ENCODE results near the gene MAB21L4. TPM values are rescaled to one million over a fixed set of nuclear protein-coding genes. Genes with fewer than 3 reads are reported as not detected.

Gene MAB21L4
- polyA plus RNA-seq, 1 of the 3 experiments (the other 2 are of a cell fraction): not detected

DNA sequence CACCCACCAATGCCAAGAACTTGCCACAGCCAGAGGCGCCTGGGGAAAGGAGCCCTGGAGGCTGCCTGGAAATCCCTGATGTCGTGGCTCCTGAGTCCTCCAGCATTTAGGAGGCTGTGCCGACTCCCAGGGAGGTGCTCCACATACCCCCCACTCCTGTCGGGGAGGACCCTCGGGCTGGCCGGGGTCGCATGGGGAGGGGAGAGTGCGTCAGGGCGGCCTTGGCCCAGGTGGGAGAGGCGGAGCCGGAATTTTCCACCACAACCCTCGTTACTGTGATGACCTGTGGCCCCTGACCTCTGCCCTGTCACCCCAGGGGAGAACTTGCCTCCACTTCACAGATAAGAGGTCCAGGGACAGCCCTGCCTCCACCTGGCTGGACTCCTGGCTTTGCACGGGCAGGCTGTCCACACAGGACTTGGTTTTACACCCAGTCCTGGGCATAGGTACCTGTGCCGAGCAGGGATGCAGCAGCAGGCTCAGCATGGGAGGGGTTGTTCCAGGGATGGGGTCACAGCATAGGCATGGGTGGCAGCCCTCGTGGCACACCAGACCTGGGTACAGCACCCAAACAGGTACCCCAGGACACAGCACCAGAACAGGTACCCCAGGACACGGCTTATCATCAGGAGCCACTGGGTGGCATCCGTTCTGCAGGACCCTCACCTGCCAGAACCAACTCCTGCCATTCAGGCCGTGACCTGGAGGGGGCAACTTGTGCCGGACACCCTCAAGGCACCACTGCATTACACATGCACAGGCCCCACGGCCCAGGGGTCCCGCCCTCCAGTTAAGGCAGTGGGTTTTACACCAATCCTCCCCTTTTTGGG lies 39.6 kb downstream of the MAB21L4 start:
- Histone ChIP-seq H3K79me2 (ENCODE audit: insufficient read depth) (no peaks in the 10 kb centered on the region), H3K9me3 (no peaks in the 10 kb centered on the region), H3F3A (replicated peaks; ENCODE audit: insufficient read depth) (no peaks in the 10 kb centered on the region), H3K4me3 (ENCODE audit: low read depth in 2 of 2, low read length in 1 of 2) (no peak overlapping the region), H3K27ac (ENCODE audit: low read depth in 2 of 2, low read length in 1 of 2) (no peak overlapping the region), H3K27me3 (ENCODE audit: insufficient read depth) (peaks cover 6% of the 10 kb centered on the region; the same call in 1 of the 2 replicates), H3K4me1 (ENCODE audit: control insufficient read depth in 1 of 2, insufficient read depth in 2 of 2, low read depth in 1 of 2, low read length in 1 of 2) (no peaks in the 10 kb centered on the region), H3K36me3 (replicated peaks in 1 of 2; ENCODE audit: control insufficient read depth in 1 of 2, insufficient read depth in 2 of 2, low read length in 1 of 2) (no peaks in the 10 kb centered on the region), H3K9me2 (no peaks in the 10 kb centered on the region), H3K4me2 (no peak overlapping the region), H2AFZ (ENCODE audit: low read depth) (no peak overlapping the region), H4K20me1 (ENCODE audit: insufficient read depth) (no peaks in the 10 kb centered on the region), H3K9ac (no peak overlapping the region)
- DNase-seq: no peak
- ChIA-PET POLR2A (no interaction called here), CTCF (interaction anchor here (1.7 kb wide), 1 partner anchor 37 kb away, joined by 4 read pairs; no protein-coding TSS in a partner anchor)
- 33% methylated on average over 8 of the region's 21 CpGs for WGBS (ENCODE audit: low lambda C conversion rate)
- TF ChIP-seq RCOR1 (IDR thresholded peaks at IDR 0.05; ENCODE audit: low read length) (no peak), ELF1 (IDR thresholded peaks at IDR 0.05) (no peak), EP300 (IDR thresholded peaks at IDR 0.05; ENCODE audit: borderline replicate concordance in 1 of 2, low read depth in 1 of 2, low read length in 1 of 2) (no peak), RXRA (IDR thresholded peaks at IDR 0.05; ENCODE audit: borderline replicate concordance, low read depth) (no peak), JUND (IDR thresholded peaks at IDR 0.05) (no peak), NFIC (IDR thresholded peaks at IDR 0.05; ENCODE audit: borderline replicate concordance) (no peak), MEF2A (IDR thresholded peaks at IDR 0.05; ENCODE audit: borderline replicate concordance, low read depth) (no peak), NRF1 (IDR thresholded peaks at IDR 0.05; ENCODE audit: low read depth, low read length) (no peak), TAF1 (IDR thresholded peaks at IDR 0.05; ENCODE audit: borderline replicate concordance, low read depth, low read length) (no peak), RFX5 (IDR thresholded peaks at IDR 0.05; ENCODE audit: low read length) (no peak)
- TF ChIP-seq, protein P1, sequence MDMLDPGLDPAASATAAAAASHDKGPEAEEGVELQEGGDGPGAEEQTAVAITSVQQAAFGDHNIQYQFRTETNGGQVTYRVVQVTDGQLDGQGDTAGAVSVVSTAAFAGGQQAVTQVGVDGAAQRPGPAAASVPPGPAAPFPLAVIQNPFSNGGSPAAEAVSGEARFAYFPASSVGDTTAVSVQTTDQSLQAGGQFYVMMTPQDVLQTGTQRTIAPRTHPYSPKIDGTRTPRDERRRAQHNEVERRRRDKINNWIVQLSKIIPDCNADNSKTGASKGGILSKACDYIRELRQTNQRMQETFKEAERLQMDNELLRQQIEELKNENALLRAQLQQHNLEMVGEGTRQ (IDR thresholded peaks at IDR 0.05; ENCODE audit: borderline replicate concordance, low read depth, low read length): no peak
- TF ChIP-seq, protein P2, sequence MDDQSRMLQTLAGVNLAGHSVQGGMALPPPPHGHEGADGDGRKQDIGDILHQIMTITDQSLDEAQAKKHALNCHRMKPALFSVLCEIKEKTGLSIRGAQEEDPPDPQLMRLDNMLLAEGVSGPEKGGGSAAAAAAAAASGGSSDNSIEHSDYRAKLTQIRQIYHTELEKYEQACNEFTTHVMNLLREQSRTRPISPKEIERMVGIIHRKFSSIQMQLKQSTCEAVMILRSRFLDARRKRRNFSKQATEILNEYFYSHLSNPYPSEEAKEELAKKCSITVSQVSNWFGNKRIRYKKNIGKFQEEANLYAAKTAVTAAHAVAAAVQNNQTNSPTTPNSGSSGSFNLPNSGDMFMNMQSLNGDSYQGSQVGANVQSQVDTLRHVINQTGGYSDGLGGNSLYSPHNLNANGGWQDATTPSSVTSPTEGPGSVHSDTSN (IDR thresholded peaks at IDR 0.05): no peak
- TF ChIP-seq, protein P3, sequence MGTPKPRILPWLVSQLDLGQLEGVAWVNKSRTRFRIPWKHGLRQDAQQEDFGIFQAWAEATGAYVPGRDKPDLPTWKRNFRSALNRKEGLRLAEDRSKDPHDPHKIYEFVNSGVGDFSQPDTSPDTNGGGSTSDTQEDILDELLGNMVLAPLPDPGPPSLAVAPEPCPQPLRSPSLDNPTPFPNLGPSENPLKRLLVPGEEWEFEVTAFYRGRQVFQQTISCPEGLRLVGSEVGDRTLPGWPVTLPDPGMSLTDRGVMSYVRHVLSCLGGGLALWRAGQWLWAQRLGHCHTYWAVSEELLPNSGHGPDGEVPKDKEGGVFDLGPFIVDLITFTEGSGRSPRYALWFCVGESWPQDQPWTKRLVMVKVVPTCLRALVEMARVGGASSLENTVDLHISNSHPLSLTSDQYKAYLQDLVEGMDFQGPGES (IDR thresholded peaks at IDR 0.05; ENCODE audit: low read depth, low read length): no peak
- TF ChIP-seq, protein P4, sequence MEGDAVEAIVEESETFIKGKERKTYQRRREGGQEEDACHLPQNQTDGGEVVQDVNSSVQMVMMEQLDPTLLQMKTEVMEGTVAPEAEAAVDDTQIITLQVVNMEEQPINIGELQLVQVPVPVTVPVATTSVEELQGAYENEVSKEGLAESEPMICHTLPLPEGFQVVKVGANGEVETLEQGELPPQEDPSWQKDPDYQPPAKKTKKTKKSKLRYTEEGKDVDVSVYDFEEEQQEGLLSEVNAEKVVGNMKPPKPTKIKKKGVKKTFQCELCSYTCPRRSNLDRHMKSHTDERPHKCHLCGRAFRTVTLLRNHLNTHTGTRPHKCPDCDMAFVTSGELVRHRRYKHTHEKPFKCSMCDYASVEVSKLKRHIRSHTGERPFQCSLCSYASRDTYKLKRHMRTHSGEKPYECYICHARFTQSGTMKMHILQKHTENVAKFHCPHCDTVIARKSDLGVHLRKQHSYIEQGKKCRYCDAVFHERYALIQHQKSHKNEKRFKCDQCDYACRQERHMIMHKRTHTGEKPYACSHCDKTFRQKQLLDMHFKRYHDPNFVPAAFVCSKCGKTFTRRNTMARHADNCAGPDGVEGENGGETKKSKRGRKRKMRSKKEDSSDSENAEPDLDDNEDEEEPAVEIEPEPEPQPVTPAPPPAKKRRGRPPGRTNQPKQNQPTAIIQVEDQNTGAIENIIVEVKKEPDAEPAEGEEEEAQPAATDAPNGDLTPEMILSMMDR (IDR thresholded peaks at IDR 0.05): no peak
- TF ChIP-seq, protein P5, sequence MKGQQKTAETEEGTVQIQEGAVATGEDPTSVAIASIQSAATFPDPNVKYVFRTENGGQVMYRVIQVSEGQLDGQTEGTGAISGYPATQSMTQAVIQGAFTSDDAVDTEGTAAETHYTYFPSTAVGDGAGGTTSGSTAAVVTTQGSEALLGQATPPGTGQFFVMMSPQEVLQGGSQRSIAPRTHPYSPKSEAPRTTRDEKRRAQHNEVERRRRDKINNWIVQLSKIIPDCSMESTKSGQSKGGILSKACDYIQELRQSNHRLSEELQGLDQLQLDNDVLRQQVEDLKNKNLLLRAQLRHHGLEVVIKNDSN (IDR thresholded peaks at IDR 0.05; ENCODE audit: borderline replicate concordance, low read depth): no peak
